B cell (primary cell): ENCODE results near the gene HMG20A. TPM values are rescaled to one million over a fixed set of nuclear protein-coding genes. Genes with fewer than 3 reads are reported as not detected.

Experiments
- ATAC-seq: fragments of 200-7000 bp; cut with Tn5 transposase; one replicate; pipeline ENCODE4 v1.10.0; 2021; ENCODE audit warnings: low read depth, mild to moderate bottlenecking, moderate number of reproducible peaks, moderate library complexity
- CTCF ChIA-PET: fragments of 350-600 bp; sonication (Branson Sonifier 250); formaldehyde crosslinking; loops from one replicate; lab custom pipeline; 2021; ENCODE audit warnings: antibody characterized with exemption, inconsistent platforms; lab: Charles Lee
- POLR2A ChIA-PET: fragments of 350-600 bp; sonication (Branson Sonifier 250); formaldehyde crosslinking; loops from one replicate; lab custom pipeline; 2021; ENCODE audit warnings: antibody characterized with exemption; lab: Charles Lee
- DNase-seq: peaks from one replicate; pipeline ENCODE4 v3.0.0; 2013
- H2AFZ ChIP-seq: 2 replicates; pipeline ENCODE4 v1.6.1; 2012; ENCODE audit warnings: mild to moderate bottlenecking, low read depth, low read length; ENCODE audit not compliant: insufficient read depth, poor library complexity, severe bottlenecking
- H3K27ac ChIP-seq, 2 donors: 1 replicate in 1 of 2; 2 replicates in 1 of 2; pipeline ENCODE4 v1.5.1; 2012 to 2013; ENCODE audit warnings: low read length in 2 of 2, mild to moderate bottlenecking in 2 of 2, moderate library complexity in 1 of 2
- H3K27me3 ChIP-seq, 4 experiments: fragments of 200-600 bp in 1 of 4; sonication (generic) in 1 of 4; replicated peaks in 1 of 4; 1 replicate in 2 of 4; 2 replicates in 2 of 4; pipeline versions ENCODE4 v1.6.1 to v1.7.0; 2013 to 2016; ENCODE audit warnings: low read length in 3 of 4, mild to moderate bottlenecking in 2 of 4, mixed read lengths in 1 of 4, moderate library complexity in 1 of 4; ENCODE audit not compliant: insufficient read depth in 4 of 4, control insufficient read depth in 3 of 4; ENCODE audit errors: control extremely low read depth in 1 of 4
- H3K36me3 ChIP-seq, 2 experiments: replicated peaks in 1 of 2; 1 replicate in 1 of 2; 2 replicates in 1 of 2; pipeline versions ENCODE4 v1.6.1 to v1.7.1; 2013; ENCODE audit warnings: low read length in 1 of 2; ENCODE audit not compliant: insufficient read depth in 2 of 2, control insufficient read depth in 1 of 2; ENCODE audit errors: control extremely low read depth in 1 of 2, extremely low read depth in 1 of 2
- H3K4me1 ChIP-seq, 2 donors: fragments of 200-600 bp in 1 of 2; sonication (generic) in 1 of 2; 1 replicate in 1 of 2; 2 replicates in 1 of 2; pipeline versions ENCODE4 v1.5.1 to v1.6.1; 2013 to 2017; ENCODE audit warnings: low read length in 2 of 2; ENCODE audit not compliant: control insufficient read depth in 2 of 2, insufficient read depth in 2 of 2
- H3K4me2 ChIP-seq: replicated peaks from 2 replicates; pipeline ENCODE3; 2012; ENCODE audit warnings: mild to moderate bottlenecking, low read depth, low read length; ENCODE audit not compliant: poor library complexity, severe bottlenecking
- H3K4me3 ChIP-seq, 5 experiments: fragments of 200-600 bp in 1 of 5; sonication (generic) in 1 of 5; 1 replicate in 3 of 5; 2 replicates in 2 of 5; pipeline versions ENCODE4 v1.5.1 to v1.7.0; 2011 to 2016; ENCODE audit warnings: low read length in 4 of 5, mild to moderate bottlenecking in 4 of 5, low read depth in 2 of 5, control low read depth in 1 of 5, moderate library complexity in 1 of 5; ENCODE audit not compliant: insufficient read depth in 1 of 5; ENCODE audit errors: control extremely low read depth in 1 of 5, extremely low read depth in 1 of 5
- H3K79me2 ChIP-seq: fragments of 200-600 bp; sonication (generic); one replicate; pipeline ENCODE4 v1.6.0; 2016; ENCODE audit warnings: low read length; ENCODE audit not compliant: control insufficient read depth, insufficient read depth
- H3K9ac ChIP-seq: fragments of 200-600 bp; sonication (generic); 2 replicates; pipeline ENCODE4 v1.6.1; 2017; ENCODE audit warnings: mild to moderate bottlenecking, low read length, moderate library complexity
- H3K9me3 ChIP-seq, 3 donors: one replicate each; pipeline versions ENCODE4 v1.6.1 to v1.7.1; 2013; ENCODE audit warnings: low read length in 2 of 3; ENCODE audit not compliant: control insufficient read depth in 2 of 3, insufficient read depth in 1 of 3; ENCODE audit errors: control extremely low read depth in 1 of 3
- H4K20me1 ChIP-seq: 2 replicates; pipeline ENCODE4 v1.6.0; 2012; ENCODE audit warnings: mild to moderate bottlenecking, low read length; ENCODE audit not compliant: insufficient read depth, control insufficient read depth, poor library complexity, severe bottlenecking
- H3K27ac Mint-ChIP-seq: one replicate; pipeline ENCODE4 v1.8.0; 2021; ENCODE audit warnings: mixed read lengths
- H3K27me3 Mint-ChIP-seq: one replicate; pipeline ENCODE4 v1.8.0; 2021; ENCODE audit warnings: mixed read lengths
- H3K4me1 Mint-ChIP-seq: one replicate; pipeline ENCODE4 v1.8.0; 2021; ENCODE audit warnings: mixed read lengths
- H3K4me3 Mint-ChIP-seq: one replicate; pipeline ENCODE4 v1.8.0; 2021; ENCODE audit warnings: mixed read lengths
- H3K9me3 Mint-ChIP-seq: one replicate; pipeline ENCODE4 v1.8.0; 2022; ENCODE audit warnings: mixed read lengths; ENCODE audit not compliant: insufficient read depth
- CTCF ChIP-seq: fragments of 200-600 bp; IDR thresholded peaks from one replicate; pipeline ENCODE4 v1.8.0; 2022; ENCODE audit warnings: antibody characterized with exemption, mild to moderate bottlenecking
- EZH2 ChIP-seq: IDR thresholded peaks from 2 replicates; pipeline ENCODE4 v1.6.1; 2012; ENCODE audit warnings: borderline replicate concordance, low read depth, mild to moderate bottlenecking, moderate library complexity, low read length; ENCODE audit not compliant: insufficient read depth, poor library complexity, severe bottlenecking
- WGBS: methylation state at CpG from one replicate; pipeline ENCODE4 v1.1.5; 2013; ENCODE audit warnings: missing lambda C conversion rate; ENCODE audit not compliant: insufficient coverage; 5-methylcytosine and 5-hydroxymethylcytosine counted together
- intact Hi-C: fragments of 100-400 bp; cut with micrococcal nuclease; formaldehyde crosslinking; loops from one replicate; pipeline ENCODE4 v1.10.0; 2022
- polyA plus RNA-seq: library from polyadenylated mRNA; depleted of rRNA; stranded (reverse); fragments of >200 nt; gene quantifications from 2 replicates; pipeline ENCODE4 v1.2.3, GENCODE V29; 2012
- total RNA-seq, 2 donors: library from RNA; stranded (reverse); fragments of 120-200 nt in 1 of 2; gene quantifications; 1 replicate in 1 of 2; 2 replicates in 1 of 2; pipeline versions ENCODE4 v1.2.3 to v1.2.4, GENCODE V29; 2013 to 2022

The HMG20A gene
- total and polyA plus RNA-seq, 2 donors (not counting 1 experiment from before 2014, with no cell fraction given), result 26.1 to 63.5 TPM

GRCh38 chr15:77426377-77426776 is 5.7 kb downstream of the HMG20A start:
- WGBS, result no CpG with 5 or more reads among the region's 1 CpG
- peak overlapping the region; percentile 9 for H3K9ac ChIP-seq
- CTCF ChIA-PET, result interaction anchor here (1.1 to 1.5 kb wide), 3 partner anchors 11 to 246 kb away, joined by 3 to 11 read pairs (median 10); no protein-coding TSS in a partner anchor
- H3K4me1 ChIP-seq, result peaks cover 21 to 33% of the 10 kb centered on the region in 2 donors
- H3K4me1 Mint-ChIP-seq, result peaks cover 62% of the 10 kb centered on the region
- POLR2A ChIA-PET, result no interaction called here
- no peaks in the 10 kb centered on the region for H3K27me3 Mint-ChIP-seq
- DNase-seq, result peak; percentile 21
- peaks cover 10% of the 10 kb centered on the region for H4K20me1 ChIP-seq
- H3K27ac Mint-ChIP-seq, result peak overlapping the region; percentile 66
- no peak for ATAC-seq
- no peak for TF ChIP-seq EZH2
- H3K79me2 ChIP-seq, result peaks cover 84% of the 10 kb centered on the region
- peak overlapping the region; percentile 49 for H3K4me2 ChIP-seq
- H3K36me3 ChIP-seq, result no peaks in the 10 kb centered on the region
- no peaks in the 10 kb centered on the region for H3K27me3 ChIP-seq
- H2AFZ ChIP-seq, result no peak overlapping the region
- H3K4me3 Mint-ChIP-seq, result peak overlapping the region; percentile 29
- no peaks in the 10 kb centered on the region for H3K9me3 Mint-ChIP-seq
- H3K27ac ChIP-seq, result peak overlapping the region; percentile 44 to 85
- intact Hi-C loops, result loop anchor here (10.0 kb wide), 2 partner anchors 68 to 728 kb away; no protein-coding TSS in a partner anchor
- peak overlapping the region in 1 of 5 experiments; percentile 25 for H3K4me3 ChIP-seq
- H3K9me3 ChIP-seq, result no peaks in the 10 kb centered on the region

- ChIA-PET CTCF (interaction anchor here (1.1 to 1.5 kb wide), 3 partner anchors 11 to 247 kb away, joined by 3 to 11 read pairs (median 10); no protein-coding TSS in a partner anchor), POLR2A (no interaction called here)
- Histone ChIP-seq H3K27ac (peak overlapping the region; percentile 44 to 85), H3K9me3 (no peaks in the 10 kb centered on the region), H3K4me2 (peak overlapping the region; percentile 49), H2AFZ (peak overlapping the region; percentile 13), H3K4me3 (peak overlapping the region in 1 of 5 experiments; percentile 25), H3K4me1 (peaks cover 17 to 28% of the 10 kb centered on the region in 2 donors), H3K79me2 (peaks cover 84% of the 10 kb centered on the region), H3K9ac (peak overlapping the region; percentile 9), H4K20me1 (peaks cover 15% of the 10 kb centered on the region), H3K27me3 (no peaks in the 10 kb centered on the region), H3K36me3 (no peaks in the 10 kb centered on the region)
- Mint-ChIP-seq H3K4me1 (peaks cover 59% of the 10 kb centered on the region), H3K27ac (peak overlapping the region; percentile 66), H3K4me3 (peak overlapping the region; percentile 29), H3K27me3 (no peaks in the 10 kb centered on the region), H3K9me3 (no peaks in the 10 kb centered on the region)
- 9% methylated on average over 1 of the region's 1 CpG for WGBS
- ATAC-seq (no peak), DNase-seq (no peak)
- TF ChIP-seq EZH2, result no peak
- no peak for TF ChIP-seq CTCF
- intact Hi-C loops, result loop anchor here (10.0 kb wide), 2 partner anchors 68 to 728 kb away; no protein-coding TSS in a partner anchor
Measured at GRCh38 chr15:77426871-77427270, 6.2 kb downstream of the HMG20A start.
